Glutamatergic neuron (in vitro differentiated cells): ENCODE results near the gene EME2. TPM values are rescaled to one million over a fixed set of nuclear protein-coding genes. Genes with fewer than 3 reads are reported as not detected.

Source experiments
- DNase-seq: peaks from one replicate; pipeline ENCODE4 v3.0.0; 2022
- H3K27ac Mint-ChIP-seq: one replicate; pipeline ENCODE4 v1.8.0; 2020; ENCODE audit warnings: mild to moderate bottlenecking, mixed read lengths, inconsistent platforms; ENCODE audit not compliant: unreplicated experiment
- H3K27me3 Mint-ChIP-seq: one replicate; pipeline ENCODE4 v1.8.0; 2020; ENCODE audit warnings: mild to moderate bottlenecking, moderate library complexity, mixed read lengths, inconsistent platforms; ENCODE audit not compliant: unreplicated experiment
- H3K36me3 Mint-ChIP-seq: one replicate; pipeline ENCODE4 v1.8.0; 2020; ENCODE audit warnings: mild to moderate bottlenecking, mixed read lengths, inconsistent platforms; ENCODE audit not compliant: unreplicated experiment
- H3K4me1 Mint-ChIP-seq: one replicate; pipeline ENCODE4 v1.8.0; 2020; ENCODE audit warnings: mild to moderate bottlenecking, low read depth, mixed read lengths, inconsistent platforms; ENCODE audit not compliant: unreplicated experiment
- H3K4me3 Mint-ChIP-seq: one replicate; pipeline ENCODE4 v1.8.0; 2020; ENCODE audit warnings: mild to moderate bottlenecking, mixed read lengths, inconsistent platforms; ENCODE audit not compliant: unreplicated experiment
- H3K9me3 Mint-ChIP-seq: one replicate; pipeline ENCODE4 v1.8.0; 2020; ENCODE audit warnings: mild to moderate bottlenecking, moderate library complexity, mixed read lengths, inconsistent platforms; ENCODE audit not compliant: unreplicated experiment
- total RNA-seq: library from RNA; stranded (reverse); fragmentation: NEBNext Ultra II Directional; extraction: Animal tissue kit (Norgen Biotek cat#: 25700); gene quantifications from one replicate; pipeline ENCODE4 v1.2.1, GENCODE V29; 2021; ENCODE audit not compliant: unreplicated experiment
- TF ChIP-seq, protein P1 (sequence below): fragments of 200-600 bp; sonication (generic); IDR thresholded peaks from one replicate; pipeline ENCODE4 v1.5.0; 2021; ENCODE audit not compliant: partially characterized antibody, unreplicated experiment

EME2 gene
- total RNA-seq, 1 donor from 2014 or later = 68.7 TPM

- Mint-ChIP-seq H3K4me1 (peaks cover 2% of the 10 kb centered on the region), H3K9me3 (peaks cover 5% of the 10 kb centered on the region), H3K36me3 (no peaks in the 10 kb centered on the region), H3K27ac (no peak overlapping the region), H3K4me3 (no peak overlapping the region), H3K27me3 (peaks cover 15% of the 10 kb centered on the region)
- DNase-seq = no peak
- TF ChIP-seq, protein P1, sequence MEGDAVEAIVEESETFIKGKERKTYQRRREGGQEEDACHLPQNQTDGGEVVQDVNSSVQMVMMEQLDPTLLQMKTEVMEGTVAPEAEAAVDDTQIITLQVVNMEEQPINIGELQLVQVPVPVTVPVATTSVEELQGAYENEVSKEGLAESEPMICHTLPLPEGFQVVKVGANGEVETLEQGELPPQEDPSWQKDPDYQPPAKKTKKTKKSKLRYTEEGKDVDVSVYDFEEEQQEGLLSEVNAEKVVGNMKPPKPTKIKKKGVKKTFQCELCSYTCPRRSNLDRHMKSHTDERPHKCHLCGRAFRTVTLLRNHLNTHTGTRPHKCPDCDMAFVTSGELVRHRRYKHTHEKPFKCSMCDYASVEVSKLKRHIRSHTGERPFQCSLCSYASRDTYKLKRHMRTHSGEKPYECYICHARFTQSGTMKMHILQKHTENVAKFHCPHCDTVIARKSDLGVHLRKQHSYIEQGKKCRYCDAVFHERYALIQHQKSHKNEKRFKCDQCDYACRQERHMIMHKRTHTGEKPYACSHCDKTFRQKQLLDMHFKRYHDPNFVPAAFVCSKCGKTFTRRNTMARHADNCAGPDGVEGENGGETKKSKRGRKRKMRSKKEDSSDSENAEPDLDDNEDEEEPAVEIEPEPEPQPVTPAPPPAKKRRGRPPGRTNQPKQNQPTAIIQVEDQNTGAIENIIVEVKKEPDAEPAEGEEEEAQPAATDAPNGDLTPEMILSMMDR = no peak
Observed at GRCh38 chr16:1784977-1785845, 12.6 kb downstream of the EME2 start.

- H3K9me3 Mint-ChIP-seq = peaks cover 3% of the 10 kb centered on the region
- H3K4me3 Mint-ChIP-seq = no peak overlapping the region
- H3K27me3 Mint-ChIP-seq = peaks cover 15% of the 10 kb centered on the region
Observed at GRCh38 chr16:1785846-1786170, 13.2 kb downstream of the EME2 start.

GRCh38 chr16:1786242-1787055 is 13.8 kb downstream of the EME2 start:
- TF ChIP-seq, protein P1 = no peak
- H3K4me3 Mint-ChIP-seq = no peak overlapping the region
- H3K9me3 Mint-ChIP-seq = peaks cover 3% of the 10 kb centered on the region
- no peak overlapping the region for H3K27ac Mint-ChIP-seq
- no peaks in the 10 kb centered on the region for H3K36me3 Mint-ChIP-seq
- DNase-seq = peak; percentile 22
- H3K4me1 Mint-ChIP-seq = no peaks in the 10 kb centered on the region
- peaks cover 12% of the 10 kb centered on the region for H3K27me3 Mint-ChIP-seq

More at GRCh38 chr16:1785846-1786170, 13.2 kb downstream of the EME2 start:
- TF ChIP-seq, protein P1 = no peak
- H3K36me3 Mint-ChIP-seq = no peaks in the 10 kb centered on the region
- peaks cover 2% of the 10 kb centered on the region for H3K4me1 Mint-ChIP-seq
- no peak overlapping the region for H3K27ac Mint-ChIP-seq
- no peak for DNase-seq

DNA sequence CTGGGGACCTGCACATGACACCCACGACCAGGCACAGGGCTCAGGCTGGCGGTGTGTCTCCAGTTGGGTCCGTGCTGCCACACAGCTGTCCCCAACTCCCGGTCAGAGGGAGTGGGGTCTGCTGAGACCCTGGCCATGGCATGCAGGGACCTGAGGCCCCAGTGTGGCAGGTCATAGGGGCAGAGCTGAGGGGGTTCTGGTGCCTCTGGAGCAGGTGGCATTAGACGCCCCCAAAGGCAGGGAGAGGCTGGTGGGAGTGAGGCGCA is 14.4 kb downstream of the EME2 start:
- H3K4me1 Mint-ChIP-seq = no peaks in the 10 kb centered on the region
- H3K36me3 Mint-ChIP-seq = no peaks in the 10 kb centered on the region
- peaks cover 3% of the 10 kb centered on the region for H3K9me3 Mint-ChIP-seq
- TF ChIP-seq, protein P1 = no peak
- peaks cover 8% of the 10 kb centered on the region for H3K27me3 Mint-ChIP-seq
- no peak for DNase-seq
- no peak overlapping the region for H3K27ac Mint-ChIP-seq
- H3K4me3 Mint-ChIP-seq = no peak overlapping the region
